Kasumi-1 (cell line): ENCODE results near the gene PNMA6A.
"Not testable (repeated sequence)": the region's sequence is repeated elsewhere in the genome, so short reads cannot be mapped to it uniquely, and the experiment has no call there.

Experiments
- DNase-seq, 2 experiments: peaks; one replicate each; lab custom pipeline; 2025; lab: John Stamatoyannopoulos, UW

Gene PNMA6A

GRCh38 chrX:153075366-153075765, 3.1 kb downstream of the PNMA6A start:
- DNase-seq: no peak

GRCh38 chrX:153077437-153078135, 5.3 kb downstream of the PNMA6A start:
- DNase-seq: not testable (repeated sequence)

- DNase-seq: not testable (repeated sequence)
Measured at GRCh38 chrX:153083238-153083923, 11.1 kb downstream of the PNMA6A start.

- no peak for DNase-seq
Measured at GRCh38 chrX:153102418-153102817, 30.2 kb downstream of the PNMA6A start.

- not testable (repeated sequence) for DNase-seq
Measured at GRCh38 chrX:153104959-153105358, 32.7 kb downstream of the PNMA6A start.

- DNase-seq: not testable (repeated sequence)
Measured at GRCh38 chrX:153106092-153106801, 34.0 kb downstream of the PNMA6A start.

GRCh38 chrX:153110735-153111134, 38.5 kb downstream of the PNMA6A start:
- not testable (repeated sequence) for DNase-seq

- DNase-seq: not testable (repeated sequence)
Measured at GRCh38 chrX:153113851-153114250, 41.6 kb downstream of the PNMA6A start.

- not testable (repeated sequence) for DNase-seq
Measured at GRCh38 chrX:153117754-153118153, 45.5 kb downstream of the PNMA6A start.

GRCh38 chrX:153120230-153120629, 48.0 kb downstream of the PNMA6A start:
- DNase-seq: not testable (repeated sequence)

GRCh38 chrX:153123468-153123867, 51.2 kb downstream of the PNMA6A start:
- DNase-seq: not testable (repeated sequence)
